ENCODE results near the gene LRRC3. TPM values are rescaled to one million over a fixed set of nuclear protein-coding genes. Genes with fewer than 3 reads are reported as not detected.
"Not testable (repeated sequence)": the region's sequence is repeated elsewhere in the genome, so short reads cannot be mapped to it uniquely, and the experiment has no call there.

The LRRC3 gene
- total RNA-seq, 2 donors from 2014 or later = 3.5 TPM

DNA sequence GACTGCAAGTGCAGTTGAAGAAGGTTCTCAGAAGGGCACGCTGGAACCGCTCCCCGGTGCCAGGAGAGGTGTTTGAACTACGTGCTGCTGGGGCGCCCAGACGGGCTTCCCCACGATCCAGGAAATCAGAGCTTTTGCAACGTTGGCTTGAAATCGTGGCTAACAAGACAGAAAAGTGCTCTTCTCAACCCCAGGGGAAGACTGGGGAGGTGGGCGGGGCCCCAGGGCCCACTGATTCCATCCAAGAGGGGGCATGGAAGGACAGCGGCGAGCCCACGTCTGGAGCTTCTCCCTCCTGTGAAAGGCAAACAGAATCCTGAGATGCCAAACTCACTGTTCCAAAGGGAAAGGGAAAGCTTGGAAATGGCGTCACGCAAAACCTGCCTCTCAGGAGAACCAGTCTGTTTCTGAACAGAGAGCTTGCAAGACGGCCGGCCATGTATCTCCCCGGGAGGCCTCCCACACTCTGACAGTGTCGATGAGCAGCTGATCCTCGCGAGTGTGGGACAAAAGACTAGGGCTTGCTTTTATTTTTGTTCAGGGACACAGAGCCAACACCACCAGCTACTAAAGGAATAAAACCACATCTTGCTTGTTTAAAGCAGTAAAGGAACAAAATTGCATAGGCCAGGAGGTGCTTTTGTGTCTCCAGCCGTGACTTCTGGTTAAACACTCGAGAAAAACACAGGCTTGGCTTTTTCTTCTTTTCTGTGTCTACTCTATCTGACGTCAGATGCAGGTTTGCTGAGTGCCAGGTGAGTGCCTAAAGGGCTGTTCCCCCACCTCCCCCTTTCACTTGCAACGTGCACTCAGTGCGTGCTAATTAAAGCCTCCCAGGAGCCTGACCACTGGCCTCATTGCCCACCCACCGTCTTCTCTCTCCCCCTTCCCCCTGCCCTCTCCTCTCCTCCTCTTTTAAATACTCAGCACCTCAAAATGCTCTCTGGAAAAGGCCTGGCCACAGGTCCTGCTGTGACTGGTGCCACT lies 41.5 kb downstream of the LRRC3 start:
- no peak for ATAC-seq (replicated peaks)
- Mint-ChIP-seq H3K4me1 (peaks cover 10% of the 10 kb centered on the region), H3K27ac (no peak overlapping the region), H3K9me3 (peaks cover 14% of the 10 kb centered on the region), H3K36me3 (ENCODE audit: low read depth) (no peaks in the 10 kb centered on the region), H3K27me3 (peaks cover 21% of the 10 kb centered on the region), H3K4me3 (no peak overlapping the region)

DNA sequence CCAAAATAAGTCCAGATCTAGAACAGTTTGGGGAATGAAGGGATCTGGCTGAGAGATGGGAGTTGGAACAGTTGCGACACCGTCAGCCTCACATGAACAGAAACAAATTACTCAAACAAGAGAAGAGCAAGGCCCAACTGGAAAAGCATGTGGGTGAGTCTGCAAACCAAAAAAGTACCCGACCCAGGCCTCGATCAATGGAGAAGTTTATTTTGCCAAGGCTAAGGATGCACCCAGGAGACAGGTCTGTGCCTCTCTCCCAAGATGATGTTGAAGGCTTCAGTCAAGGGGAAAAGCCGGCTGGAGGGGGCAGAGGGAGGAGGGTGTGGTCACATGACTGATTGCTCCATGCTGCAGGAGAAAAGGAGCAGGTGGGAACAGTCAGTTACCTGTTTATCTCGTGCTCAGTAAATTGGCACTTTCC lies 42.4 kb downstream of the LRRC3 start:
- peaks cover 13% of the 10 kb centered on the region for H3K27me3 Mint-ChIP-seq
- no peaks in the 10 kb centered on the region for H3K36me3 Mint-ChIP-seq (ENCODE audit: low read depth)
- no peak overlapping the region for H3K4me3 Mint-ChIP-seq
- peaks cover 2% of the 10 kb centered on the region for H3K4me1 Mint-ChIP-seq
- peaks cover 6% of the 10 kb centered on the region for H3K9me3 Mint-ChIP-seq
- no peak overlapping the region for H3K27ac Mint-ChIP-seq
- no peak for ATAC-seq (replicated peaks)

DNA sequence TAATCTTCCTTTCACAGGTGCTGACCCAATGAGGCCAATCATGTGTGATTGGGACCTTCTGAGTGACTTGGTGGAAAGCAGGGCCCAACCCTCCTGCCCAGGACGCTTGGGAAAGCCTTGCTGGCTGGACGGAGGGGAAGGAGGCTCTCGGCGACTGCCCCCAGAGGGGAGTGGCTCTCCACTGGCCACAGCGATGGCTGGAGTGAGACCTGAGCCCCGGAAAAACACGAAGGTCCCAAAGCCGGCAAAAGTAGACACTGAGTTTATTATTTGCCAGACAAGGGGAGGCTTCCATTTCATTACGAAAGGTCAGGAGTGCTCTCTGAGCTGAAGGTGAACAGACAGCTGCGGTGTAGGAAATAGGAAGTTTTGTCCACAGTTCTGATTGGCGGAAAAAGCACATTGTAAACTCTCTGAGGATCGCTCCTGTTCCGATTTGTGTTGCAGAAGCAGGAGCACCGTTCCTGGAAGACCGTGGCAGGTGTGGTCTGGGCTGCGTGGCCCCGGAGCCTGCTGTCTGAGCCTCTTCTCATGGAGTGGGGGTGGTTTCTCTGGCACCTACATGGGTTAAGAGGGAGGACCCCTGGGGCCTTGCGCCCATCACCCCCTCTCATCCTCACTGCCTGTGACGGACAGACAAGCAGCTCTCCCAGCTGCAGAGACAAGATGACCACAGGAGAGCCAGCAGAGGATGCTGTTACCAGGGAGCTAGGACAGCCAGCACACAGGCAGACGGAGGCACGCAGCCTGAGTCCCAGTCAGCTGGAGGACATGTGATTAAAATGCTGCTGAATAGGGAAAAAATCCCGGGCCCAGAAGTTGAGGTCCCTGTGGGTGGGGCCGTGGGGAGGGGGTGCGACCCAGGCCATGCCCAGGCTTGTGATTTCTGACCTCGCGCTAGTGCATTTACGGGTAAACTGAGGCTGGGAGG lies 43.2 kb downstream of the LRRC3 start:
- peaks cover 11% of the 10 kb centered on the region for H3K27me3 Mint-ChIP-seq
- no peaks in the 10 kb centered on the region for H3K4me1 Mint-ChIP-seq
- ATAC-seq (replicated peaks) = no peak
- no peaks in the 10 kb centered on the region for H3K36me3 Mint-ChIP-seq (ENCODE audit: low read depth)
- no peak overlapping the region for H3K27ac Mint-ChIP-seq
- no peaks in the 10 kb centered on the region for H3K9me3 Mint-ChIP-seq
- H3K4me3 Mint-ChIP-seq = no peak overlapping the region

DNA sequence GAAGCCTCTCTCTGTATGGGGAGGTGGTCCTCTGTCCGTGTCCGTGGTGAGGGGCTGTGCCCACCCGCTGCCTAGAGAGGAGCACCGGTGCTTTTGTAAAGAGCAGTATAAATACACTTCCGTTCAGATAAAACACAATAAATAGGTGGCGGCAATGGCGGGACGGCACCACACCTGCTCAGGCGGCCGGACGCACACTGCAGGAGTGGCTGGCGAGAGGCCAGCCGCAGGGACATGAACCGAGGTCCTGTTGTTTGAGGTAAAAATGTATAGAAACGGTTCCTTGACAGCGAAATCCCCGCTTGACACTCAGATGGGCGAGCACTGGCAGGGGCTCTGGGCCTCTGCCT lies 43.9 kb downstream of the LRRC3 start:
- Mint-ChIP-seq H3K27me3 (peaks cover 11% of the 10 kb centered on the region), H3K9me3 (no peaks in the 10 kb centered on the region), H3K4me3 (no peak overlapping the region), H3K4me1 (no peaks in the 10 kb centered on the region), H3K36me3 (ENCODE audit: low read depth) (no peaks in the 10 kb centered on the region), H3K27ac (no peak overlapping the region)
- ATAC-seq (replicated peaks) = no peak

- ATAC-seq (replicated peaks) = no peak
- Mint-ChIP-seq H3K9me3 (no peaks in the 10 kb centered on the region), H3K27me3 (peaks cover 11% of the 10 kb centered on the region), H3K4me3 (no peak overlapping the region), H3K36me3 (ENCODE audit: low read depth) (no peaks in the 10 kb centered on the region), H3K4me1 (no peaks in the 10 kb centered on the region), H3K27ac (no peak overlapping the region)
Measured at GRCh38 chr21:44499631-44500030, 44.3 kb downstream of the LRRC3 start.

DNA sequence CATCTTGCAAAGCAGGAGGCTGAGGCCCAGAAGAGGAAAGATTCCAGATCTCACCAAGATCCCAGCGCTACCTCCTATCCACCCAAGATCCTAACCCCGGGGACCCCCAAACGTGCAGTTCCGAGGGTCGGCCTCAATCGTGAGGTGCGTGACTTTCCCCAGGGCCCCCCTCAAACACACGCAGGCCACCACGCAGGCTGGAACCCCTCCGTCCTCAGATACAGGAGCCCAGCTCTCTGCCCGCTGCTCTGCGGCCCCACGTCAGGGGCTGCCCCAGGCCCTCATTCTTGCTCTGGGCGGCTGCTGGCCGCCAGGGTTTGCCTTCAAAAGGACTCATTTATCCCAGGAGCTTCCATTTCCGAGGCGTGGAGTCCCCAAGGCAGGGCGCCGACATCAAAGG lies 44.8 kb downstream of the LRRC3 start:
- Mint-ChIP-seq H3K27me3 (peaks cover 11% of the 10 kb centered on the region), H3K36me3 (ENCODE audit: low read depth) (no peaks in the 10 kb centered on the region), H3K4me1 (no peaks in the 10 kb centered on the region), H3K4me3 (no peak overlapping the region), H3K27ac (no peak overlapping the region), H3K9me3 (no peaks in the 10 kb centered on the region)
- no peak for ATAC-seq (replicated peaks)

DNA sequence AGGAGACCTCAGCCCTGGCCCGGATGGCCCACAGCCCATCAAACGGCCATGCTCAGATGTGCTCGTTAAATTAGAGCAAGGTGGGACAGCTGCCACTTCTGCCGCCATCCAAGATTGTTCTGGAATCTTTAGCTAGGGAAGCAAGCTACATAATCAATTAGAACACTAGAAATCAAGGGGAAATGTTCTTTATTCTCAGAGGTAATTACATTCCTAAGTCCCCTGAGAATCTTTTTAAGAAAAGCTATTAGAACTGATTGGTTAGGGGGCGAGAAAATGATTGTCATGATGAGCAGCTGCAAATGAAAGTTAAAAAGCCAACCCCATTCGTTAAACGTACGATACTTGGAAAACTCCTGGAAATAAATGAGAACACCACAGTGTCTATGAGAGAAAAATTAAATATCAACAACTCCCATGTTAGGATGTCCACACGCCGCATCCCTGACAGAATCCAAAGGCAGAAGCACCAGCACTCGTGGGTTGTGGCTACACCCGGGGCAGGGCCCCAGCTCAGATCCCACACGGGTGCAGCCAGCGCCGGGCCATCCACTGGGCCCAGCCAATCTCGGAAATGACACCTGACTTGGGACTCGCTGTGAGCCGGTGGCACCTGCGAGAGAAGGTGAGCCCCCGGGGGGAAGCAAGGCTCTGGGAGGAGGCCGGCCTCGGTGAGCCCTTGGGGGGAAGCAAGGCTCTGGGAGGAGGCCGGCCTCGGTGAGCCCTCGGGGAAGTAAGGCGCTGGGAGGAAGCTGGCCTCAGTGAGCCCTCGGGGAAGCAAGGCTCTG lies 47.1 kb downstream of the LRRC3 start:
- Mint-ChIP-seq H3K4me3 (no peak overlapping the region), H3K27me3 (peaks cover 3% of the 10 kb centered on the region), H3K36me3 (ENCODE audit: low read depth) (no peaks in the 10 kb centered on the region), H3K9me3 (no peaks in the 10 kb centered on the region), H3K4me1 (no peaks in the 10 kb centered on the region), H3K27ac (no peak overlapping the region)
- no peak for ATAC-seq (replicated peaks)

GRCh38 chr21:44503006-44503889 lies 47.9 kb downstream of the LRRC3 start:
- H3K27ac Mint-ChIP-seq; H3K36me3 Mint-ChIP-seq (ENCODE audit: low read depth); H3K9me3 Mint-ChIP-seq; ATAC-seq (replicated peaks); H3K4me3 Mint-ChIP-seq; H3K27me3 Mint-ChIP-seq; H3K4me1 Mint-ChIP-seq: not testable (repeated sequence)

GRCh38 chr21:44503901-44504399 lies 48.6 kb downstream of the LRRC3 start:
- H3K27ac Mint-ChIP-seq = no peak overlapping the region
- no peaks in the 10 kb centered on the region for H3K4me1 Mint-ChIP-seq
- H3K27me3 Mint-ChIP-seq = no peaks in the 10 kb centered on the region
- no peaks in the 10 kb centered on the region for H3K9me3 Mint-ChIP-seq
- ATAC-seq (replicated peaks) = no peak
- H3K36me3 Mint-ChIP-seq (ENCODE audit: low read depth) = no peaks in the 10 kb centered on the region
- H3K4me3 Mint-ChIP-seq = no peak overlapping the region

DNA sequence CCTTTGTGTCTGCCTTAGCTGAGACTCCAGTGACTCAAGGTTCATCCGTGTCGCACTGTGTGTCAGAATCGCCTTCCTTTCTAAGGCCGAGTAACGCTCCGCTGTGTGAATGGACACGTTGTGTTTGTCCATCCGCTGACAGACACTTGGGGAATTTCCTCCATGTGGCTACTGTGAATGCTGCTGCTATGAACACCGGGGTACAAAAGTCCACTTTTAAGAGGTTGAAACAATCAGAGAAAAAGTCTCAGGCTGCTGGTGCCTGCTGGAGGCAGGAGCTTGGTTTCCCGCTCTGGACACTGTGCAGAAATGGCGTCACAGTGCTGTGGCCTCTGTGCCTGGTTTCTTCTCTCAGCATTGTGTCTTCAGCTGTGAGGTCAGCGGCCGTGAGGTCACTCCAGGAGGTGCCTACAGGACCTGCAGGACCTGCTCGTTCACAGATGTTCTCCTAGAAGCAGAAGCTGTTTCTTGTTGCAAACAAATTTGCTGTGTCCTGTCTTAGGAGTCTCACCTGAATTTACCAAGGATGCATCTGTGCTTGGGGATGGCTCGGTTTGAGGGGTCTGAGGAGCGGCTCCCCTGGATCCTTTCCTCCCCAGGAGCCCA lies 50.5 kb downstream of the LRRC3 start:
- Mint-ChIP-seq H3K27ac (no peak overlapping the region), H3K4me1 (no peaks in the 10 kb centered on the region), H3K36me3 (ENCODE audit: low read depth) (no peaks in the 10 kb centered on the region), H3K27me3 (peaks cover 3% of the 10 kb centered on the region), H3K9me3 (no peaks in the 10 kb centered on the region), H3K4me3 (no peak overlapping the region)
- no peak for ATAC-seq (replicated peaks)

- ATAC-seq (replicated peaks) = no peak
- H3K9me3 Mint-ChIP-seq = no peaks in the 10 kb centered on the region
- H3K4me3 Mint-ChIP-seq = no peak overlapping the region
- H3K4me1 Mint-ChIP-seq = no peaks in the 10 kb centered on the region
- H3K36me3 Mint-ChIP-seq (ENCODE audit: low read depth) = no peaks in the 10 kb centered on the region
- H3K27ac Mint-ChIP-seq = no peak overlapping the region
- peaks cover 3% of the 10 kb centered on the region for H3K27me3 Mint-ChIP-seq
Measured at GRCh38 chr21:44506279-44507255, 51.3 kb downstream of the LRRC3 start.

Data from activated T-helper 17 cell treated with anti-CD3 and anti-CD28 coated beads, Interleukin-2, amount 50 U/mL, for 72 hours (primary cell).